Measurements from ENCODE around the gene ARID3B. TPM values are rescaled to one million over a fixed set of nuclear protein-coding genes. Genes with fewer than 3 reads are reported as not detected.

ARID3B gene
- total RNA-seq, 1 donor from 2014 or later = 13.1 TPM

DNA sequence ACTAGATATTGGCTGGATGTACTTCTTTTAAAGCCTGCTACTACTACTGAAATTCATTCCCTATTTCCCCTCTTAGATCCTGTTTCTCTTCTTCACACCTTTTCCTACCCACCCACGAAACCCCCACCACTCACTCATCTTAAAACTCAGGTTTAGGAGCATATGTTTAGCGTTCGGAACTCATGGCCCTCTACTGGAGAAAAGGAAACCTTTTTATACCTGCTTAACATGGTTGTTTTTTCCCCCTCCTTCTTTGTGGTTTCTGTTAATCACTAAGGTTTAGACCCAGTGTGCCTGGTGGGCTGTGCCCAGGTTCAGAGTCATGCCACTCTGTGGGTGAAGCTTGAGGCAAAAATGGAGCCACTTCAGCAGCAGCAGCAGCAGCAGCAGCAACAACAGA lies 2.6 kb downstream of the ARID3B start:
- no peaks in the 10 kb centered on the region for H3K36me3 ChIP-seq (ENCODE audit: control insufficient read depth, insufficient read depth, low read length)
- no peak overlapping the region for H3K4me3 ChIP-seq (ENCODE audit: low read depth, low read length)
- no peaks in the 10 kb centered on the region for H3K27me3 ChIP-seq (ENCODE audit: control insufficient read depth, insufficient read depth, low read length)
- no peak for DNase-seq (ENCODE audit: low read depth)
- TF ChIP-seq CTCF (IDR thresholded peaks at IDR 0.05; ENCODE audit: insufficient read depth, low read length, poor library complexity, severe bottlenecking) = peak; percentile 47

GRCh38 chr15:74545086-74545485 lies 4.1 kb downstream of the ARID3B start:
- Histone ChIP-seq H3K27me3 (ENCODE audit: control insufficient read depth, insufficient read depth, low read length) (no peaks in the 10 kb centered on the region), H3K4me3 (ENCODE audit: low read depth, low read length) (no peak overlapping the region), H3K36me3 (ENCODE audit: control insufficient read depth, insufficient read depth, low read length) (no peaks in the 10 kb centered on the region)
- no peak for TF ChIP-seq CTCF (IDR thresholded peaks at IDR 0.05; ENCODE audit: insufficient read depth, low read length, poor library complexity, severe bottlenecking)
- no peak for DNase-seq (ENCODE audit: low read depth)

- TF ChIP-seq CTCF (IDR thresholded peaks at IDR 0.05; ENCODE audit: insufficient read depth, low read length, poor library complexity, severe bottlenecking) = no peak
- no peaks in the 10 kb centered on the region for H3K36me3 ChIP-seq (ENCODE audit: control insufficient read depth, insufficient read depth, low read length)
- H3K4me3 ChIP-seq (ENCODE audit: low read depth, low read length) = no peak overlapping the region
- H3K27me3 ChIP-seq (ENCODE audit: control insufficient read depth, insufficient read depth, low read length) = no peaks in the 10 kb centered on the region
- DNase-seq (ENCODE audit: low read depth) = peak; percentile 96
These were observed 5.0 kb downstream of the ARID3B start for GRCh38 chr15:74545776-74546656.

DNA sequence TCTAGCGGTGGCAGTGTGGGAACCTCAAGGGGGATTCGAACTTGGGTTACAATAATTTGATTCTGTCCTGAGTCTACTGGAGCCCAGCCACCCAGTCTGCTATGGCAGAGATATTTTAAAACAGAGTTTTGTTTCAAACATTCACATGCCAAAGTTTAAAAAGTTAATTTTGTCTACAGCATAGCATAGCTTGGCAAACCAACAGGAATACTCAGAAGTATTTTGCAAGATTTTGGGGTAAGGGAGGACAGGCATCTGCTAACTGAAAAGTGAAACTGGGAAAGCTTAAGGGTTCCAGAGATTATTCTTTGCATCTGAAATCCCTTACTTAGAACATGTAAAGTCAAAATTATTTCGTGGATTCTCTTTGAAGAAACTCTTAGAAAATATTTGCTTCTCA lies 6.6 kb downstream of the ARID3B start:
- H3K4me3 ChIP-seq (ENCODE audit: low read depth, low read length) = no peak overlapping the region
- no peak for TF ChIP-seq CTCF (IDR thresholded peaks at IDR 0.05; ENCODE audit: insufficient read depth, low read length, poor library complexity, severe bottlenecking)
- DNase-seq (ENCODE audit: low read depth) = no peak
- H3K36me3 ChIP-seq (ENCODE audit: control insufficient read depth, insufficient read depth, low read length) = no peaks in the 10 kb centered on the region
- H3K27me3 ChIP-seq (ENCODE audit: control insufficient read depth, insufficient read depth, low read length) = no peaks in the 10 kb centered on the region

- DNase-seq (ENCODE audit: low read depth) = no peak
- no peak for TF ChIP-seq CTCF (IDR thresholded peaks at IDR 0.05; ENCODE audit: insufficient read depth, low read length, poor library complexity, severe bottlenecking)
- Histone ChIP-seq H3K4me3 (ENCODE audit: low read depth, low read length) (no peak overlapping the region), H3K36me3 (ENCODE audit: control insufficient read depth, insufficient read depth, low read length) (no peaks in the 10 kb centered on the region), H3K27me3 (ENCODE audit: control insufficient read depth, insufficient read depth, low read length) (no peaks in the 10 kb centered on the region)
These were observed 7.2 kb downstream of the ARID3B start for GRCh38 chr15:74548241-74548640.

DNA sequence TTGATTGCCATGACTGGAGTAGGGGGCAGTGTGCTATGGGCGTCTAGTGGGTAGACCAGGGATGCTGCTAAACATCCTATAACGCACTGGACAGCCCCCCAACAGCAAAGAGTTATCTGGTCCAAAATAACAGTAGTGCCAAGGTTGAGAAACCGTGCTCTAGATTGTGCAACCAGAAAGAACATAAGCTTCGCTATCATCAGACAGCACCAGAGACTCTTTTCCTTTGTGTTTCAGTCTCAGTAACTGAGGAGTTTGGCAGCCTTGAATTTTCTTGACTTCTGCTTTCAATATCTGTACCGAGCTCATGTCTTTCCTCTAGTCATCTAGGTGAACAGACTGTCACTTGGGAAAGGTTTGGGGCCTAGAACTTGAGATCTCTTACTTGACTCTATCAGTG lies 8.8 kb downstream of the ARID3B start:
- DNase-seq (ENCODE audit: low read depth) = no peak
- Histone ChIP-seq H3K36me3 (ENCODE audit: control insufficient read depth, insufficient read depth, low read length) (no peaks in the 10 kb centered on the region), H3K27me3 (ENCODE audit: control insufficient read depth, insufficient read depth, low read length) (no peaks in the 10 kb centered on the region), H3K4me3 (ENCODE audit: low read depth, low read length) (no peak overlapping the region)
- TF ChIP-seq CTCF (IDR thresholded peaks at IDR 0.05; ENCODE audit: insufficient read depth, low read length, poor library complexity, severe bottlenecking) = no peak

Measured in kidney epithelial cell (primary cell).